H1 (cell line): ENCODE measurements around the gene POP5. TPM values are rescaled to one million over a fixed set of nuclear protein-coding genes. Genes with fewer than 3 reads are reported as not detected.

Experiments
- KDM5A ChIP-seq: fragments of 200-600 bp; IDR thresholded peaks from 2 replicates; pipeline ENCODE4 v1.7.1; 2012; ENCODE audit warnings: mild to moderate bottlenecking, low read length, inconsistent platforms, mixed read lengths
- POLR2A ChIP-seq, 2 experiments: IDR thresholded peaks; 1 replicate in 1 of 2; 2 replicates in 1 of 2; pipeline ENCODE4 v1.6.1; 2011; ENCODE audit warnings: low read depth in 2 of 2, low read length in 2 of 2, mild to moderate bottlenecking in 2 of 2; ENCODE audit errors: control extremely low read depth in 1 of 2
- polyA plus RNA-seq, 7 experiments: library from polyadenylated mRNA; depleted of rRNA in 3 of 7; stranded (reverse) in 5 of 7; unstranded in 2 of 7; fragments of >200 nt in 5 of 7; fragments of 200-250 nt in 2 of 7; gene quantifications; 1 replicate in 5 of 7; 2 replicates in 1 of 7; 4 replicates in 1 of 7; pipeline versions ENCODE4 v1.2.1 to v1.2.3, GENCODE V29; 2011 to 2013; ENCODE audit warnings: missing spikeins in 2 of 7, mixed read lengths in 2 of 7
- total RNA-seq: library from RNA; stranded (reverse); fragmentation: NEBNext Ultra II Directional; extraction: Animal tissue kit (Norgen Biotek cat#: 25700); gene quantifications from 2 replicates; pipeline ENCODE4 v1.2.1, GENCODE V29; 2021
- TF ChIP-seq, protein P1 (sequence below): fragments of 300-600 bp; sonication (generic); IDR thresholded peaks from 2 replicates; pipeline ENCODE4 v1.7.1; 2012; ENCODE audit warnings: low read length, moderate library complexity, mild to moderate bottlenecking, inconsistent platforms; ENCODE audit not compliant: insufficient replicate concordance

POP5 gene
- total and polyA plus RNA-seq, 2 of the 8 experiments (the other 6 are each of a cell fraction or from before 2014, with no cell fraction given) = 59.7 to 124 TPM

DNA sequence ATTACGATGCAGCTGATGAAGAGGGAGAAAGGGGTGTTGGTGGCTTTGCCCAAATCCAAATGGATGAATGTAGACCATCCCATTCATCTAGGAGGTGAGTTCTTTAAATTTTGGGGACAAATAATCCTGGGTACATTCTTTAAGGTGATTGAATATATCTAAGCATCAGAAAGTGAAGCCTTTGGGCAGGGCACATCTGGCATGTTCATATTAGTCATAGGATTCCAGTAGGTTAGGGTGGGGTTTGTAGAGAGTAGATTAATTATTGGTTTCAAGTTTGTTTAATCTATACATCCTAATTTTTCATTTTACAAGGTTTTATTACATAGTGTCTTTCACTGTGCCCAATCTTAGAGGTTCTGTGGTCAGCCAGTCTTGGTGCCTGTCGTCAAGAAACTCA lies 23.6 kb downstream of the POP5 start (continued):
- TF ChIP-seq, protein P1, sequence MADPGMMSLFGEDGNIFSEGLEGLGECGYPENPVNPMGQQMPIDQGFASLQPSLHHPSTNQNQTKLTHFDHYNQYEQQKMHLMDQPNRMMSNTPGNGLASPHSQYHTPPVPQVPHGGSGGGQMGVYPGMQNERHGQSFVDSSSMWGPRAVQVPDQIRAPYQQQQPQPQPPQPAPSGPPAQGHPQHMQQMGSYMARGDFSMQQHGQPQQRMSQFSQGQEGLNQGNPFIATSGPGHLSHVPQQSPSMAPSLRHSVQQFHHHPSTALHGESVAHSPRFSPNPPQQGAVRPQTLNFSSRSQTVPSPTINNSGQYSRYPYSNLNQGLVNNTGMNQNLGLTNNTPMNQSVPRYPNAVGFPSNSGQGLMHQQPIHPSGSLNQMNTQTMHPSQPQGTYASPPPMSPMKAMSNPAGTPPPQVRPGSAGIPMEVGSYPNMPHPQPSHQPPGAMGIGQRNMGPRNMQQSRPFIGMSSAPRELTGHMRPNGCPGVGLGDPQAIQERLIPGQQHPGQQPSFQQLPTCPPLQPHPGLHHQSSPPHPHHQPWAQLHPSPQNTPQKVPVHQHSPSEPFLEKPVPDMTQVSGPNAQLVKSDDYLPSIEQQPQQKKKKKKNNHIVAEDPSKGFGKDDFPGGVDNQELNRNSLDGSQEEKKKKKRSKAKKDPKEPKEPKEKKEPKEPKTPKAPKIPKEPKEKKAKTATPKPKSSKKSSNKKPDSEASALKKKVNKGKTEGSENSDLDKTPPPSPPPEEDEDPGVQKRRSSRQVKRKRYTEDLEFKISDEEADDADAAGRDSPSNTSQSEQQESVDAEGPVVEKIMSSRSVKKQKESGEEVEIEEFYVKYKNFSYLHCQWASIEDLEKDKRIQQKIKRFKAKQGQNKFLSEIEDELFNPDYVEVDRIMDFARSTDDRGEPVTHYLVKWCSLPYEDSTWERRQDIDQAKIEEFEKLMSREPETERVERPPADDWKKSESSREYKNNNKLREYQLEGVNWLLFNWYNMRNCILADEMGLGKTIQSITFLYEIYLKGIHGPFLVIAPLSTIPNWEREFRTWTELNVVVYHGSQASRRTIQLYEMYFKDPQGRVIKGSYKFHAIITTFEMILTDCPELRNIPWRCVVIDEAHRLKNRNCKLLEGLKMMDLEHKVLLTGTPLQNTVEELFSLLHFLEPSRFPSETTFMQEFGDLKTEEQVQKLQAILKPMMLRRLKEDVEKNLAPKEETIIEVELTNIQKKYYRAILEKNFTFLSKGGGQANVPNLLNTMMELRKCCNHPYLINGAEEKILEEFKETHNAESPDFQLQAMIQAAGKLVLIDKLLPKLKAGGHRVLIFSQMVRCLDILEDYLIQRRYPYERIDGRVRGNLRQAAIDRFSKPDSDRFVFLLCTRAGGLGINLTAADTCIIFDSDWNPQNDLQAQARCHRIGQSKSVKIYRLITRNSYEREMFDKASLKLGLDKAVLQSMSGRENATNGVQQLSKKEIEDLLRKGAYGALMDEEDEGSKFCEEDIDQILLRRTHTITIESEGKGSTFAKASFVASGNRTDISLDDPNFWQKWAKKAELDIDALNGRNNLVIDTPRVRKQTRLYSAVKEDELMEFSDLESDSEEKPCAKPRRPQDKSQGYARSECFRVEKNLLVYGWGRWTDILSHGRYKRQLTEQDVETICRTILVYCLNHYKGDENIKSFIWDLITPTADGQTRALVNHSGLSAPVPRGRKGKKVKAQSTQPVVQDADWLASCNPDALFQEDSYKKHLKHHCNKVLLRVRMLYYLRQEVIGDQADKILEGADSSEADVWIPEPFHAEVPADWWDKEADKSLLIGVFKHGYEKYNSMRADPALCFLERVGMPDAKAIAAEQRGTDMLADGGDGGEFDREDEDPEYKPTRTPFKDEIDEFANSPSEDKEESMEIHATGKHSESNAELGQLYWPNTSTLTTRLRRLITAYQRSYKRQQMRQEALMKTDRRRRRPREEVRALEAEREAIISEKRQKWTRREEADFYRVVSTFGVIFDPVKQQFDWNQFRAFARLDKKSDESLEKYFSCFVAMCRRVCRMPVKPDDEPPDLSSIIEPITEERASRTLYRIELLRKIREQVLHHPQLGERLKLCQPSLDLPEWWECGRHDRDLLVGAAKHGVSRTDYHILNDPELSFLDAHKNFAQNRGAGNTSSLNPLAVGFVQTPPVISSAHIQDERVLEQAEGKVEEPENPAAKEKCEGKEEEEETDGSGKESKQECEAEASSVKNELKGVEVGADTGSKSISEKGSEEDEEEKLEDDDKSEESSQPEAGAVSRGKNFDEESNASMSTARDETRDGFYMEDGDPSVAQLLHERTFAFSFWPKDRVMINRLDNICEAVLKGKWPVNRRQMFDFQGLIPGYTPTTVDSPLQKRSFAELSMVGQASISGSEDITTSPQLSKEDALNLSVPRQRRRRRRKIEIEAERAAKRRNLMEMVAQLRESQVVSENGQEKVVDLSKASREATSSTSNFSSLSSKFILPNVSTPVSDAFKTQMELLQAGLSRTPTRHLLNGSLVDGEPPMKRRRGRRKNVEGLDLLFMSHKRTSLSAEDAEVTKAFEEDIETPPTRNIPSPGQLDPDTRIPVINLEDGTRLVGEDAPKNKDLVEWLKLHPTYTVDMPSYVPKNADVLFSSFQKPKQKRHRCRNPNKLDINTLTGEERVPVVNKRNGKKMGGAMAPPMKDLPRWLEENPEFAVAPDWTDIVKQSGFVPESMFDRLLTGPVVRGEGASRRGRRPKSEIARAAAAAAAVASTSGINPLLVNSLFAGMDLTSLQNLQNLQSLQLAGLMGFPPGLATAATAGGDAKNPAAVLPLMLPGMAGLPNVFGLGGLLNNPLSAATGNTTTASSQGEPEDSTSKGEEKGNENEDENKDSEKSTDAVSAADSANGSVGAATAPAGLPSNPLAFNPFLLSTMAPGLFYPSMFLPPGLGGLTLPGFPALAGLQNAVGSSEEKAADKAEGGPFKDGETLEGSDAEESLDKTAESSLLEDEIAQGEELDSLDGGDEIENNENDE = no peak
- TF ChIP-seq POLR2A (IDR thresholded peaks at IDR 0.05; ENCODE audit: control extremely low read depth in 1 of 2, low read depth in 2 of 2, low read length in 2 of 2) (no peak), KDM5A (no peak)
- TF ChIP-seq, all 59 proteins: peak for 0
